Osteocyte (in vitro differentiated cells): ENCODE measurements around the gene VIPR1. TPM values are rescaled to one million over a fixed set of nuclear protein-coding genes. Genes with fewer than 3 reads are reported as not detected.

ENCODE experiments used
- DNase-seq: peaks from one replicate; pipeline ENCODE4 v3.0.0; 2021; ENCODE audit warnings: mixed read lengths; ENCODE audit not compliant: unreplicated experiment; ENCODE audit errors: extremely low spot score
- H3K27ac Mint-ChIP-seq: one replicate; pipeline ENCODE4 v1.8.0; 2021; ENCODE audit warnings: mild to moderate bottlenecking, mixed read lengths; ENCODE audit not compliant: unreplicated experiment
- H3K27me3 Mint-ChIP-seq: one replicate; pipeline ENCODE4 v1.8.0; 2021; ENCODE audit warnings: mixed read lengths; ENCODE audit not compliant: unreplicated experiment
- H3K36me3 Mint-ChIP-seq: one replicate; pipeline ENCODE4 v1.8.0; 2021; ENCODE audit warnings: mixed read lengths; ENCODE audit not compliant: unreplicated experiment
- H3K4me1 Mint-ChIP-seq: one replicate; pipeline ENCODE4 v1.8.0; 2021; ENCODE audit warnings: mixed read lengths; ENCODE audit not compliant: unreplicated experiment
- H3K4me3 Mint-ChIP-seq: one replicate; pipeline ENCODE4 v1.8.0; 2021; ENCODE audit warnings: mild to moderate bottlenecking, moderate library complexity, mixed read lengths; ENCODE audit not compliant: unreplicated experiment
- H3K9me3 Mint-ChIP-seq: one replicate; pipeline ENCODE4 v1.8.0; 2021; ENCODE audit warnings: mixed read lengths; ENCODE audit not compliant: unreplicated experiment
- CTCF ChIP-seq: fragments of 200-600 bp; sonication (generic); IDR thresholded peaks from 2 replicates; pipeline ENCODE4 v1.5.0; 2021; ENCODE audit warnings: antibody characterized with exemption, mild to moderate bottlenecking, moderate library complexity
- total RNA-seq: library from RNA; stranded (reverse); gene quantifications from 2 replicates; pipeline ENCODE4 v1.2.1, GENCODE V29; 2021

The VIPR1 gene
- total RNA-seq, 1 donor from 2014 or later: 8.9 TPM

- Mint-ChIP-seq H3K9me3 (no peaks in the 10 kb centered on the region), H3K36me3 (no peaks in the 10 kb centered on the region), H3K4me3 (no peak overlapping the region), H3K4me1 (peaks cover 50% of the 10 kb centered on the region), H3K27ac (no peak overlapping the region), H3K27me3 (peaks cover 30% of the 10 kb centered on the region)
- TF ChIP-seq CTCF: no peak
- peak; percentile 71 for DNase-seq
These were observed 2.4 kb upstream of the VIPR1 start for GRCh38 chr3:42500091-42500490.

- no peaks in the 10 kb centered on the region for H3K36me3 Mint-ChIP-seq
- no peaks in the 10 kb centered on the region for H3K9me3 Mint-ChIP-seq
- TF ChIP-seq CTCF: no peak
- H3K27me3 Mint-ChIP-seq: peaks cover 30% of the 10 kb centered on the region
- H3K4me1 Mint-ChIP-seq: peaks cover 44% of the 10 kb centered on the region
- no peak for DNase-seq
- H3K27ac Mint-ChIP-seq: no peak overlapping the region
- H3K4me3 Mint-ChIP-seq: peak overlapping the region; percentile 20
These were observed 1.5 kb upstream of the VIPR1 start for GRCh38 chr3:42500909-42501308.

GRCh38 chr3:42501321-42501680 is 1.1 kb upstream of the VIPR1 start:
- no peaks in the 10 kb centered on the region for H3K36me3 Mint-ChIP-seq
- no peak overlapping the region for H3K27ac Mint-ChIP-seq
- H3K4me1 Mint-ChIP-seq: peaks cover 40% of the 10 kb centered on the region
- no peak for DNase-seq
- peaks cover 30% of the 10 kb centered on the region for H3K27me3 Mint-ChIP-seq
- peak overlapping the region; percentile 73 for H3K4me3 Mint-ChIP-seq
- TF ChIP-seq CTCF: no peak
- no peaks in the 10 kb centered on the region for H3K9me3 Mint-ChIP-seq

GRCh38 chr3:42501681-42502428 is 588 bp upstream of the VIPR1 start:
- Mint-ChIP-seq H3K27ac (peak overlapping the region; percentile 34), H3K27me3 (peaks cover 30% of the 10 kb centered on the region), H3K4me1 (peaks cover 35% of the 10 kb centered on the region), H3K9me3 (no peaks in the 10 kb centered on the region), H3K36me3 (no peaks in the 10 kb centered on the region), H3K4me3 (peak overlapping the region; percentile 73)
- TF ChIP-seq CTCF: peak; percentile 56
- DNase-seq: peak; percentile 84

- Mint-ChIP-seq H3K36me3 (no peaks in the 10 kb centered on the region), H3K4me1 (peaks cover 23% of the 10 kb centered on the region), H3K9me3 (no peaks in the 10 kb centered on the region), H3K4me3 (peak overlapping the region; percentile 64), H3K27ac (no peak overlapping the region), H3K27me3 (peaks cover 38% of the 10 kb centered on the region)
- TF ChIP-seq CTCF: no peak
- DNase-seq: no peak
These were observed 945 bp downstream of the VIPR1 start for GRCh38 chr3:42503251-42503924.
